Measurements from ENCODE around the gene CA14.

DNA sequence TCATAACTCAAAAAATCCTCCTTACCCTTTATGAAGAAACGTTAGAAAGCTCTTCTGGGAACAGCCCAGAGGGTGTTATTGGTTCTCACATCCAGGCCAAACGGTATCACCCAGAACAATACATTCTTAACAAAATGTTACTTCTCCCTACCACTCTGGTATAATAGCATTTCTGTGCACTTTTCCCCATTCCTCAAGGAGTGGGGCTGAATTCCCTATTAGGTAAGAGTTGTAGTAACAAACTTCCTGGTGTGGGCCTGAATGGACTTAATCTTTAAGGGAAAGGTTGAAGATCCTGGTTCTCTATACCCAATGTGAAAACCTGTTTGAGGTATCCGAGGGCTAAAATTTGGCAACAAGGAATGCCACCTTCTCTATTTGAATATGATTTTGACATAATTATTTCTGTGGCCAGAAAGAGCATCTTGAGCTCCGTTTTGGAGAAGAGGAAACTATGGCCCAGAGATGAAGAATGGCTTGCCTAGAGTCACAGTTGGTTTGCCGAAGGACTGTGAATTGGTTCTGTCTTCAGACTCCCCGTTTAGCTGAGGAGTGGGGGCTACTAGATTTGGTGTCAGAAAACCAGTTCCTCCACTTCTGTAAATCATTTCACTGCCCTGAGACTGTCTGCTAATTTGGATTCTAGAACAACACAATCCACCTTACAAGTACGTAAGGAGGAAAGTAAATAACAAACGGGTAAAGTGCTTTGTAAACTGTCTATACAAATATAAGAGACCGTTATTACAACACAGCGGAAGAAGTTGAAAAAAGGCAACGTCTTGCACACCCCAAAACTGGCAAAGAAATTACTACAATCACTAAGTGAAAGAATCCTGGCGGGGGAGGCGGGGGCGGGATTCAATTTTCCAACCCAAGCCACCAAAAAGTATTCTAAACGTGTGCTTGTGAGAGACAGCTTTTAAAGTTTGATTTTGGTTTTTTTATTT lies 23.9 kb upstream of the CA14 start:
- TF ChIP-seq, protein P1, sequence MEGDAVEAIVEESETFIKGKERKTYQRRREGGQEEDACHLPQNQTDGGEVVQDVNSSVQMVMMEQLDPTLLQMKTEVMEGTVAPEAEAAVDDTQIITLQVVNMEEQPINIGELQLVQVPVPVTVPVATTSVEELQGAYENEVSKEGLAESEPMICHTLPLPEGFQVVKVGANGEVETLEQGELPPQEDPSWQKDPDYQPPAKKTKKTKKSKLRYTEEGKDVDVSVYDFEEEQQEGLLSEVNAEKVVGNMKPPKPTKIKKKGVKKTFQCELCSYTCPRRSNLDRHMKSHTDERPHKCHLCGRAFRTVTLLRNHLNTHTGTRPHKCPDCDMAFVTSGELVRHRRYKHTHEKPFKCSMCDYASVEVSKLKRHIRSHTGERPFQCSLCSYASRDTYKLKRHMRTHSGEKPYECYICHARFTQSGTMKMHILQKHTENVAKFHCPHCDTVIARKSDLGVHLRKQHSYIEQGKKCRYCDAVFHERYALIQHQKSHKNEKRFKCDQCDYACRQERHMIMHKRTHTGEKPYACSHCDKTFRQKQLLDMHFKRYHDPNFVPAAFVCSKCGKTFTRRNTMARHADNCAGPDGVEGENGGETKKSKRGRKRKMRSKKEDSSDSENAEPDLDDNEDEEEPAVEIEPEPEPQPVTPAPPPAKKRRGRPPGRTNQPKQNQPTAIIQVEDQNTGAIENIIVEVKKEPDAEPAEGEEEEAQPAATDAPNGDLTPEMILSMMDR (IDR thresholded peaks at IDR 0.05; ENCODE audit: insufficient read depth, low read length): no peak
- TF ChIP-seq, protein P2, sequence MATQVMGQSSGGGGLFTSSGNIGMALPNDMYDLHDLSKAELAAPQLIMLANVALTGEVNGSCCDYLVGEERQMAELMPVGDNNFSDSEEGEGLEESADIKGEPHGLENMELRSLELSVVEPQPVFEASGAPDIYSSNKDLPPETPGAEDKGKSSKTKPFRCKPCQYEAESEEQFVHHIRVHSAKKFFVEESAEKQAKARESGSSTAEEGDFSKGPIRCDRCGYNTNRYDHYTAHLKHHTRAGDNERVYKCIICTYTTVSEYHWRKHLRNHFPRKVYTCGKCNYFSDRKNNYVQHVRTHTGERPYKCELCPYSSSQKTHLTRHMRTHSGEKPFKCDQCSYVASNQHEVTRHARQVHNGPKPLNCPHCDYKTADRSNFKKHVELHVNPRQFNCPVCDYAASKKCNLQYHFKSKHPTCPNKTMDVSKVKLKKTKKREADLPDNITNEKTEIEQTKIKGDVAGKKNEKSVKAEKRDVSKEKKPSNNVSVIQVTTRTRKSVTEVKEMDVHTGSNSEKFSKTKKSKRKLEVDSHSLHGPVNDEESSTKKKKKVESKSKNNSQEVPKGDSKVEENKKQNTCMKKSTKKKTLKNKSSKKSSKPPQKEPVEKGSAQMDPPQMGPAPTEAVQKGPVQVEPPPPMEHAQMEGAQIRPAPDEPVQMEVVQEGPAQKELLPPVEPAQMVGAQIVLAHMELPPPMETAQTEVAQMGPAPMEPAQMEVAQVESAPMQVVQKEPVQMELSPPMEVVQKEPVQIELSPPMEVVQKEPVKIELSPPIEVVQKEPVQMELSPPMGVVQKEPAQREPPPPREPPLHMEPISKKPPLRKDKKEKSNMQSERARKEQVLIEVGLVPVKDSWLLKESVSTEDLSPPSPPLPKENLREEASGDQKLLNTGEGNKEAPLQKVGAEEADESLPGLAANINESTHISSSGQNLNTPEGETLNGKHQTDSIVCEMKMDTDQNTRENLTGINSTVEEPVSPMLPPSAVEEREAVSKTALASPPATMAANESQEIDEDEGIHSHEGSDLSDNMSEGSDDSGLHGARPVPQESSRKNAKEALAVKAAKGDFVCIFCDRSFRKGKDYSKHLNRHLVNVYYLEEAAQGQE (IDR thresholded peaks at IDR 0.05; ENCODE audit: insufficient replicate concordance, low read depth): peak; percentile 12
- no peak; the same call in 1 of the 2 replicates for TF ChIP-seq POLR2AphosphoS5 (IDR thresholded peaks at IDR 0.05; ENCODE audit: low read depth)

All from HL-60 (cell line).